ELR (cell line): Measurements from ENCODE around the gene TREML4.

Experiments
- DNase-seq: peaks from one replicate; pipeline ENCODE4 v3.0.0-alpha.2; 2015; ENCODE audit warnings: low read depth

The TREML4 gene

DNA sequence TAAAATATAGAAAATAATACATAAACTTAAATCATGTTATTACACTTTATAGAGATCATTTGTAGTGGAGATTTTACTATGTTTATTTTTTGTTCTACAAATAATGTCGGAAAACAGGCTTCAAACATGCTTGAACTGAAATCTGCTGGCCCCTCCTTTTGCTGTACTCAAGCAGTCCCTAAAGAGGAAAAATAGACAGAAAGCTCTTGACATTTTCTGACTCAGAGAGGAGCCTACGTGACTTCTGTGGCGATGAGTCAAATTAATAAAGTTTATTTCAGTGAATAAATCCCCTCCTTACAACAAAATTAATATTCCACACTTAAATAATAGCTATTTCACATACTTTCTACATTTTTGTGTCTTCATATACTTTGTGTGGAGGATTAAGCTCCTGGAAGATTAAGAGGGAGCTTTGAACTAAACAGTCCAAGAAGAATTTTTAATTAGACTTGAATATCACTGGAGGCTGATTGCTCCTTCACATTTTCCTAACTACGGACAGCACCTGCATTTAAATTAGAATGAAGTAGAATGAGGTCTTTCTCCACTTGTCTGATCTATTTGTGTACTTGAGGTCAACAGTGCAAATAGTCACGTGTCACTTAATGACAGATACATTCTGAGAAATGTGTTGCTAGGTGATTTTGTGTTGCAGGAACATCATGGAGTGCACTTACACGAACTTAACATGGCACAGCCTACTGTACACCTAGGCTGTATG, 60.0 kb downstream of the TREML4 start:
- DNase-seq = peak; percentile 45
